ENCODE results near the gene USF3. TPM values are rescaled to one million over a fixed set of nuclear protein-coding genes. Genes with fewer than 3 reads are reported as not detected.

The USF3 gene
- total and polyA plus RNA-seq, 2 experiments from 2014 or later = 10.1 to 23.5 TPM

DNA sequence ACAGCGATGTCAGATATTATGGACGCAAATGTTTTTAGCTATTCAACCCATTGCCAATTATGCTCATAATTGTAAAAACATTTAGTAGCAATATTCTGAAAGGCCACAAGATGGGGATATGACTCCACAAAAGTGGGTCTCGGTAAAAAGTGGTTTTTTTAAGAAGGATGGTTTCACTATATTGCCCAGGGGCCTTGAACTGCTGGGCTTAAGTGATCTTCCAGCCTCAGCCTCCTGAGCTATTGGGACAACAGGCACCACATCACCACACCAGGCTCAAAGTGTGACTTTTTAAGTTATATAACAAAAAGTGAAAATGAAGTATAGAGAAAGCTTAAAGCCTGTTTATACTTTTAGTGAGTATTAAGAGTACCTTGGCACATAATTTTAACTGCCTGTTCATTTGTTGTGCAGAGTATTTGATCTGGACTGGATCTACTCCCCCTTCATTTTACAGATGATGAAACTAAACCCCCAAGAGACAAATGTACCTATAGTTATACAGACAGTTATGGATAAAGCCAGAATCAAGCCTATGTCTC, 40.2 kb upstream of the USF3 start:
- ATAC-seq = peak; percentile 76
- Histone ChIP-seq H4K20me1 (replicated peaks; ENCODE audit: insufficient read depth) (peaks cover 49% of the 10 kb centered on the region), H3K36me3 (ENCODE audit: insufficient read depth) (no peaks in the 10 kb centered on the region), H3K9me2 (ENCODE audit: insufficient read depth) (no peaks in the 10 kb centered on the region), H2AFZ (no peak overlapping the region), H3F3A (replicated peaks; ENCODE audit: low read depth) (no peaks in the 10 kb centered on the region), H3K4me2 (no peak overlapping the region), H3K27me3 (ENCODE audit: insufficient read depth) (no peaks in the 10 kb centered on the region), H3K79me2 (replicated peaks; ENCODE audit: insufficient read depth) (peaks cover 100% of the 10 kb centered on the region), H3K4me3 (no peak overlapping the region), H3K4me1 (ENCODE audit: insufficient read depth) (peaks cover 32% of the 10 kb centered on the region), H3K27ac (ENCODE audit: low read depth) (peak overlapping the region; percentile 26)
- Mint-ChIP-seq H3K27ac (peak overlapping the region; percentile 17; the same call in 1 of the 2 replicates), H3K4me3 (no peak overlapping the region), H3K9me3 (no peaks in the 10 kb centered on the region), H3K27me3 (ENCODE audit: insufficient read depth, low read depth, poor library complexity) (no peaks in the 10 kb centered on the region), H3K4me1 (peaks cover 73% of the 10 kb centered on the region), H3K36me3 (ENCODE audit: low read depth) (no peaks in the 10 kb centered on the region; the same call in 2 of the 3 replicates)
- TF ChIP-seq CTCF (conservative IDR thresholded peaks at IDR 0.05; ENCODE audit: low read depth in 2 of 2) = peak; percentile 62 to 75
- TF ChIP-seq NANOG (IDR thresholded peaks at IDR 0.05; ENCODE audit: borderline replicate concordance) = no peak
- DNase-seq (ENCODE audit: low spot score) = peak; percentile 75

- H3K27me3 Mint-ChIP-seq (ENCODE audit: insufficient read depth, low read depth, poor library complexity) = peaks cover 4% of the 10 kb centered on the region
- DNase-seq (ENCODE audit: low spot score) = no peak
- H3K4me1 Mint-ChIP-seq = peaks cover 41% of the 10 kb centered on the region
- Histone ChIP-seq H3K27ac (ENCODE audit: low read depth) (no peak overlapping the region), H2AFZ (no peak overlapping the region), H3K4me3 (no peak overlapping the region), H3K4me2 (no peak overlapping the region), H3F3A (replicated peaks; ENCODE audit: low read depth) (no peaks in the 10 kb centered on the region), H3K9me2 (ENCODE audit: insufficient read depth) (no peaks in the 10 kb centered on the region), H3K36me3 (ENCODE audit: insufficient read depth) (no peaks in the 10 kb centered on the region), H4K20me1 (replicated peaks; ENCODE audit: insufficient read depth) (peaks cover 34% of the 10 kb centered on the region), H3K27me3 (ENCODE audit: insufficient read depth) (no peaks in the 10 kb centered on the region), H3K4me1 (ENCODE audit: insufficient read depth) (peaks cover 22% of the 10 kb centered on the region), H3K79me2 (replicated peaks; ENCODE audit: insufficient read depth) (peaks cover 100% of the 10 kb centered on the region)
- no peak overlapping the region for H3K27ac Mint-ChIP-seq
- H3K9me3 Mint-ChIP-seq = no peaks in the 10 kb centered on the region
- H3K36me3 Mint-ChIP-seq (ENCODE audit: low read depth) = peaks cover 17% of the 10 kb centered on the region; the same call in 2 of the 3 replicates
- no peak for ATAC-seq
- no peak overlapping the region for H3K4me3 Mint-ChIP-seq
- no peak for TF ChIP-seq ZNF331 (CRISPR knock-in tag; IDR thresholded peaks at IDR 0.05; ENCODE audit: low read depth)
- no peak for TF ChIP-seq CTCF (conservative IDR thresholded peaks at IDR 0.05; ENCODE audit: low read depth in 2 of 2)
- TF ChIP-seq ZNF114 (CRISPR knock-in tag; IDR thresholded peaks at IDR 0.05) = no peak
- no peak for TF ChIP-seq REST (IDR thresholded peaks at IDR 0.05; ENCODE audit: unreplicated experiment)
- TF ChIP-seq POLR2AphosphoS5 (IDR thresholded peaks at IDR 0.05; ENCODE audit: low read depth) = no peak
- no peak for TF ChIP-seq CREB1 (CRISPR knock-in tag; IDR thresholded peaks at IDR 0.05; ENCODE audit: low read depth)
Observed at GRCh38 chr3:113731694-113732093, 35.3 kb upstream of the USF3 start.
